ENCODE data around the gene CFAP52.

DNA sequence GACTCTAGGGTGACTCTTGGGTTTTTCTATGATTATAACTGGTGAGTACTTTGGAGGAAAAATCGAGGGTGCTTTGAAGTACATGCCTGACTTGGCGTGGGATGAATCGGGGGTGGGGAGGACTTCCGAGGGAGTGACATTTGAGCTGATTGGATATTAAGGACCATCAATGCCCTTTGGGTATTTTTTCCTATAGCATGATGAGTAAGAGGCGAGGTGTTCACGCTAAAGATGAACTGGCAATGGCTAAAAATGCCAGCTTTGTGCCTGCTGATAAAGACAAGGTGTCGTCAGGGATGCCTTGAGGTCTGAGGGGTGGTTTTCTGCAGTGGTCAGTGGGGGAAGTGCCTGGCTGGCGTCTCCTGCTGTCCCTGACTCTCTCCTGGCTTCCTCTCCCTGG, 94.2 kb downstream of the CFAP52 start:
- TF ChIP-seq, protein P1, sequence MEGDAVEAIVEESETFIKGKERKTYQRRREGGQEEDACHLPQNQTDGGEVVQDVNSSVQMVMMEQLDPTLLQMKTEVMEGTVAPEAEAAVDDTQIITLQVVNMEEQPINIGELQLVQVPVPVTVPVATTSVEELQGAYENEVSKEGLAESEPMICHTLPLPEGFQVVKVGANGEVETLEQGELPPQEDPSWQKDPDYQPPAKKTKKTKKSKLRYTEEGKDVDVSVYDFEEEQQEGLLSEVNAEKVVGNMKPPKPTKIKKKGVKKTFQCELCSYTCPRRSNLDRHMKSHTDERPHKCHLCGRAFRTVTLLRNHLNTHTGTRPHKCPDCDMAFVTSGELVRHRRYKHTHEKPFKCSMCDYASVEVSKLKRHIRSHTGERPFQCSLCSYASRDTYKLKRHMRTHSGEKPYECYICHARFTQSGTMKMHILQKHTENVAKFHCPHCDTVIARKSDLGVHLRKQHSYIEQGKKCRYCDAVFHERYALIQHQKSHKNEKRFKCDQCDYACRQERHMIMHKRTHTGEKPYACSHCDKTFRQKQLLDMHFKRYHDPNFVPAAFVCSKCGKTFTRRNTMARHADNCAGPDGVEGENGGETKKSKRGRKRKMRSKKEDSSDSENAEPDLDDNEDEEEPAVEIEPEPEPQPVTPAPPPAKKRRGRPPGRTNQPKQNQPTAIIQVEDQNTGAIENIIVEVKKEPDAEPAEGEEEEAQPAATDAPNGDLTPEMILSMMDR (IDR thresholded peaks at IDR 0.05; ENCODE audit: insufficient read depth, low read length, poor library complexity, severe bottlenecking), result no peak
- no peak for TF ChIP-seq EZH2phosphoT487 (conservative IDR thresholded peaks at IDR 0.05; ENCODE audit: low read length)
